MM.1S (cell line): Measurements from ENCODE around the gene TRAPPC11.
A peak's percentile ranks its signal among the peaks of the same experiment; 100 is the strongest.

ENCODE experiments used
- DNase-seq: peaks from one replicate; pipeline ENCODE4 v3.0.0-alpha.2; 2015
- H2AFZ ChIP-seq: fragments of 300-600 bp; sonication (generic); 2 replicates; pipeline ENCODE4 v1.6.0; 2016; ENCODE audit warnings: antibody characterized with exemption, low read length
- H3F3A ChIP-seq: fragments of 300-600 bp; sonication (generic); 2 replicates; pipeline ENCODE4 v1.6.1; 2016; ENCODE audit warnings: mild to moderate bottlenecking, antibody characterized with exemption, low read length, moderate library complexity, mixed read lengths; ENCODE audit not compliant: insufficient read depth
- H3K27ac ChIP-seq: fragments of 300-600 bp; sonication (generic); 2 replicates; pipeline ENCODE4 v1.5.1; 2016; ENCODE audit warnings: mild to moderate bottlenecking, low read length
- H3K27me3 ChIP-seq: fragments of 300-600 bp; sonication (generic); replicated peaks from 2 replicates; pipeline ENCODE4 v1.6.0; 2016; ENCODE audit warnings: low read length; ENCODE audit not compliant: insufficient read depth
- H3K36me3 ChIP-seq: fragments of 300-600 bp; sonication (generic); replicated peaks from 2 replicates; pipeline ENCODE4 v1.6.1; 2016; ENCODE audit warnings: mild to moderate bottlenecking, low read length, mixed read lengths; ENCODE audit not compliant: insufficient read depth
- H3K4me1 ChIP-seq: fragments of 300-600 bp; sonication (generic); 2 replicates; pipeline ENCODE4 v1.6.1; 2016; ENCODE audit warnings: low read length, mixed read lengths
- H3K4me2 ChIP-seq: fragments of 300-600 bp; sonication (generic); 2 replicates; pipeline ENCODE4 v1.6.0; 2016; ENCODE audit warnings: low read depth, low read length
- H3K4me3 ChIP-seq: fragments of 300-600 bp; sonication (generic); 2 replicates; pipeline ENCODE4 v1.5.1; 2016; ENCODE audit warnings: low read length, mixed read lengths
- H3K79me2 ChIP-seq: fragments of 300-600 bp; sonication (generic); 2 replicates; pipeline ENCODE4 v1.6.1; 2016; ENCODE audit warnings: mixed run types, low read length, mixed read lengths
- H3K9ac ChIP-seq: fragments of 300-600 bp; sonication (generic); 2 replicates; pipeline ENCODE4 v1.6.1; 2016; ENCODE audit warnings: low read length, mixed read lengths
- H3K9me2 ChIP-seq: fragments of 300-600 bp; sonication (generic); replicated peaks from 2 replicates; pipeline ENCODE4 v1.6.1; 2016; ENCODE audit warnings: mild to moderate bottlenecking, low read length, mixed read lengths; ENCODE audit not compliant: insufficient read depth
- H3K9me3 ChIP-seq: fragments of 300-600 bp; sonication (generic); replicated peaks from 2 replicates; pipeline ENCODE4 v1.6.1; 2016; ENCODE audit warnings: mild to moderate bottlenecking, low read length, mixed read lengths; ENCODE audit not compliant: insufficient read depth
- H4K20me1 ChIP-seq: fragments of 300-600 bp; sonication (generic); 2 replicates; pipeline ENCODE4 v1.6.1; 2016; ENCODE audit warnings: mild to moderate bottlenecking, low read length, moderate library complexity, mixed read lengths; ENCODE audit not compliant: insufficient read depth
- CTCF ChIP-seq: fragments of 300-600 bp; sonication (generic); IDR thresholded peaks from 2 replicates; pipeline ENCODE4 v1.5.1; 2016; ENCODE audit warnings: antibody characterized with exemption, low read length, mixed read lengths
- EZH2 ChIP-seq: fragments of 300-600 bp; sonication (generic); optimal IDR thresholded peaks from 2 replicates; pipeline ENCODE3; 2017; ENCODE audit warnings: low read depth, mild to moderate bottlenecking, antibody characterized with exemption, low read length, mixed read lengths
- EZH2phosphoT487 ChIP-seq: fragments of 300-600 bp; sonication (generic); IDR thresholded peaks from 2 replicates; pipeline ENCODE4 v1.6.1; 2018; ENCODE audit warnings: antibody characterized with exemption, low read length

TRAPPC11 gene

GRCh38 chr4:183716302-183716701, 57.2 kb downstream of the TRAPPC11 start:
- H4K20me1 ChIP-seq, result no peaks in the 10 kb centered on the region
- DNase-seq, result no peak
- no peaks in the 10 kb centered on the region for H3K79me2 ChIP-seq
- H3K9me2 ChIP-seq, result no peaks in the 10 kb centered on the region
- no peaks in the 10 kb centered on the region for H3K27me3 ChIP-seq
- H3K4me1 ChIP-seq, result no peaks in the 10 kb centered on the region
- H3F3A ChIP-seq, result peaks cover 11% of the 10 kb centered on the region
- no peak overlapping the region for H2AFZ ChIP-seq
- H3K9ac ChIP-seq, result no peak overlapping the region
- H3K4me3 ChIP-seq, result no peak overlapping the region
- H3K9me3 ChIP-seq, result no peaks in the 10 kb centered on the region
- H3K4me2 ChIP-seq, result no peak overlapping the region
- H3K27ac ChIP-seq, result no peak overlapping the region
- no peak for TF ChIP-seq EZH2phosphoT487
- no peak for TF ChIP-seq CTCF
- no peak for TF ChIP-seq EZH2
- no peaks in the 10 kb centered on the region for H3K36me3 ChIP-seq

- Histone ChIP-seq H3K4me3 (no peak overlapping the region), H3K36me3 (no peaks in the 10 kb centered on the region), H3K27ac (no peak overlapping the region), H3K9ac (no peak overlapping the region), H3K9me2 (no peaks in the 10 kb centered on the region), H2AFZ (no peak overlapping the region), H3K4me1 (peaks cover 6% of the 10 kb centered on the region), H4K20me1 (no peaks in the 10 kb centered on the region), H3F3A (peaks cover 30% of the 10 kb centered on the region), H3K27me3 (no peaks in the 10 kb centered on the region), H3K79me2 (no peaks in the 10 kb centered on the region), H3K9me3 (no peaks in the 10 kb centered on the region), H3K4me2 (no peak overlapping the region)
- no peak for DNase-seq
- TF ChIP-seq CTCF, result no peak
- TF ChIP-seq EZH2phosphoT487, result no peak
- TF ChIP-seq EZH2, result no peak
Measured at GRCh38 chr4:183718876-183719275, 59.8 kb downstream of the TRAPPC11 start.

GRCh38 chr4:183721207-183722081, 62.4 kb downstream of the TRAPPC11 start:
- H2AFZ ChIP-seq, result peak overlapping the region; percentile 38; the same call in 1 of the 2 replicates
- peak; percentile 74 for DNase-seq
- H3K4me2 ChIP-seq, result peak overlapping the region; percentile 81; the same call in 1 of the 2 replicates
- no peaks in the 10 kb centered on the region for H3K9me2 ChIP-seq
- peaks cover 8% of the 10 kb centered on the region for H3K4me1 ChIP-seq
- peak overlapping the region; percentile 38 for H3K4me3 ChIP-seq
- H3K36me3 ChIP-seq, result no peaks in the 10 kb centered on the region
- peak overlapping the region; percentile 41 for H3K9ac ChIP-seq
- peaks cover 34% of the 10 kb centered on the region for H3F3A ChIP-seq
- H4K20me1 ChIP-seq, result no peaks in the 10 kb centered on the region
- H3K27me3 ChIP-seq, result no peaks in the 10 kb centered on the region
- peak overlapping the region; percentile 84; the same call in 1 of the 2 replicates for H3K27ac ChIP-seq
- H3K79me2 ChIP-seq, result no peaks in the 10 kb centered on the region
- no peaks in the 10 kb centered on the region for H3K9me3 ChIP-seq
- peak; percentile 59 for TF ChIP-seq CTCF
- no peak for TF ChIP-seq EZH2
- TF ChIP-seq EZH2phosphoT487, result no peak
